ENCODE data around the gene SPRED1.
"Not testable (repeated sequence)": the region's sequence is repeated elsewhere in the genome, so short reads cannot be mapped to it uniquely, and the experiment has no call there.

DNA sequence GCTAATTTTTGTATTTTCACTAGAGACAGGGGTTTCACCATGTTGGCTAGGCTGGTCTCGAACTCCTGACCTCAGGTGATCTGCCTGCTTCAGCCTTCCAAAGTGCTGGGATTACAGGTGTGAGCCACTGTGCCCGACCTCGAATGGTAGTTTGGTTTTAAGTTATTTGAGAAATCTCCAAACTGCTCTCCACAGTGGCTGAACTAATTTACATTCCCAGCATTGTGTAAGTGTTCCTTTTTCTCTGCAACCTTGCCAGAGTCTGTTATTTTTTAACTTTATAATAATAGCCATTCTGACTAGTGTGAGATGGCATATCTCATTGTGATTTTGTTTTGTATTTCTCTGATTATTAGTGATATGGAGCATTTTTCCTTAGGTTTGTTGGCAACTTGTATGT, 19.8 kb downstream of the SPRED1 start:
- TF ChIP-seq, protein P1, sequence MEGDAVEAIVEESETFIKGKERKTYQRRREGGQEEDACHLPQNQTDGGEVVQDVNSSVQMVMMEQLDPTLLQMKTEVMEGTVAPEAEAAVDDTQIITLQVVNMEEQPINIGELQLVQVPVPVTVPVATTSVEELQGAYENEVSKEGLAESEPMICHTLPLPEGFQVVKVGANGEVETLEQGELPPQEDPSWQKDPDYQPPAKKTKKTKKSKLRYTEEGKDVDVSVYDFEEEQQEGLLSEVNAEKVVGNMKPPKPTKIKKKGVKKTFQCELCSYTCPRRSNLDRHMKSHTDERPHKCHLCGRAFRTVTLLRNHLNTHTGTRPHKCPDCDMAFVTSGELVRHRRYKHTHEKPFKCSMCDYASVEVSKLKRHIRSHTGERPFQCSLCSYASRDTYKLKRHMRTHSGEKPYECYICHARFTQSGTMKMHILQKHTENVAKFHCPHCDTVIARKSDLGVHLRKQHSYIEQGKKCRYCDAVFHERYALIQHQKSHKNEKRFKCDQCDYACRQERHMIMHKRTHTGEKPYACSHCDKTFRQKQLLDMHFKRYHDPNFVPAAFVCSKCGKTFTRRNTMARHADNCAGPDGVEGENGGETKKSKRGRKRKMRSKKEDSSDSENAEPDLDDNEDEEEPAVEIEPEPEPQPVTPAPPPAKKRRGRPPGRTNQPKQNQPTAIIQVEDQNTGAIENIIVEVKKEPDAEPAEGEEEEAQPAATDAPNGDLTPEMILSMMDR (conservative IDR thresholded peaks at IDR 0.05; ENCODE audit: low read depth in 2 of 2) = not testable (repeated sequence)
- not testable (repeated sequence) for TF ChIP-seq CREB1 (CRISPR knock-in tag; IDR thresholded peaks at IDR 0.05; ENCODE audit: low read depth)

All from GM23338 (cell line).